ENCODE measurements around the gene ERCC5.

ERCC5 gene

GRCh38 chr13:102875256-102875655 lies 29.4 kb downstream of the ERCC5 start:
- in situ Hi-C loops (cut with HindIII; ENCODE audit: low sequenced_read_pairs): no loop called here
- TF ChIP-seq CTCF (IDR thresholded peaks at IDR 0.05; ENCODE audit: low read depth, low read length): no peak
- no peak overlapping the region for H3K4me3 ChIP-seq (ENCODE audit: low read depth, low read length)
- DNase-seq (ENCODE audit: low read depth, low spot score): no peak

- in situ Hi-C loops (cut with HindIII; ENCODE audit: low sequenced_read_pairs): no loop called here
- TF ChIP-seq CTCF (IDR thresholded peaks at IDR 0.05; ENCODE audit: low read depth, low read length): no peak
- peak; percentile 54 for DNase-seq (ENCODE audit: low read depth, low spot score)
- H3K4me3 ChIP-seq (ENCODE audit: low read depth, low read length): no peak overlapping the region
Measured at GRCh38 chr13:102877303-102877702, 31.5 kb downstream of the ERCC5 start.

GRCh38 chr13:102878481-102878880 lies 32.6 kb downstream of the ERCC5 start:
- H3K4me3 ChIP-seq (ENCODE audit: low read depth, low read length): no peak overlapping the region
- TF ChIP-seq CTCF (IDR thresholded peaks at IDR 0.05; ENCODE audit: low read depth, low read length): no peak
- DNase-seq (ENCODE audit: low read depth, low spot score): peak; percentile 58
- in situ Hi-C loops (cut with HindIII; ENCODE audit: low sequenced_read_pairs): no loop called here

GRCh38 chr13:102879793-102880499 lies 34.1 kb downstream of the ERCC5 start:
- in situ Hi-C loops (cut with HindIII; ENCODE audit: low sequenced_read_pairs): no loop called here
- H3K4me3 ChIP-seq (ENCODE audit: low read depth, low read length): no peak overlapping the region
- TF ChIP-seq CTCF (IDR thresholded peaks at IDR 0.05; ENCODE audit: low read depth, low read length): no peak
- no peak for DNase-seq (ENCODE audit: low read depth, low spot score)

GRCh38 chr13:102881819-102882686 lies 36.2 kb downstream of the ERCC5 start:
- in situ Hi-C loops (cut with HindIII; ENCODE audit: low sequenced_read_pairs): no loop called here
- TF ChIP-seq CTCF (IDR thresholded peaks at IDR 0.05; ENCODE audit: low read depth, low read length): no peak
- H3K4me3 ChIP-seq (ENCODE audit: low read depth, low read length): no peak overlapping the region
- no peak for DNase-seq (ENCODE audit: low read depth, low spot score)

GRCh38 chr13:102892503-102892902 lies 46.7 kb downstream of the ERCC5 start:
- in situ Hi-C loops (cut with HindIII; ENCODE audit: low sequenced_read_pairs): no loop called here
- no peak overlapping the region for H3K4me3 ChIP-seq (ENCODE audit: low read depth, low read length)
- TF ChIP-seq CTCF (IDR thresholded peaks at IDR 0.05; ENCODE audit: low read depth, low read length): no peak
- DNase-seq (ENCODE audit: low read depth, low spot score): no peak
